Peyer's patch (tissue), 4 donors: ENCODE results near the gene RAPGEF2. TPM values are rescaled to one million over a fixed set of nuclear protein-coding genes. Genes with fewer than 3 reads are reported as not detected.

Source experiments
- DNase-seq, 3 donors: peaks; one replicate each; pipeline ENCODE4 v3.0.0-alpha.2; 2017 to 2019
- H3K27ac ChIP-seq, 4 donors: fragments of 200-600 bp; sonication (generic); one replicate each; pipeline ENCODE4 v1.5.1; 2016 to 2019
- H3K27me3 ChIP-seq, 2 donors: fragments of 200-600 bp; sonication (generic); one replicate each; pipeline ENCODE4 v1.5.1; 2019
- H3K36me3 ChIP-seq, 3 donors: fragments of 200-600 bp; sonication (generic); one replicate each; pipeline ENCODE4 v1.5.1; 2016 to 2019
- H3K4me1 ChIP-seq, 4 donors: fragments of 200-600 bp; sonication (generic); one replicate each; pipeline ENCODE4 v1.5.1; 2016 to 2019
- H3K4me3 ChIP-seq, 4 donors: fragments of 200-600 bp; sonication (generic); 1 replicate in 3 of 4; 2 replicates in 1 of 4; pipeline ENCODE4 v1.5.1; 2016 to 2019; ENCODE audit warnings: mild to moderate bottlenecking in 1 of 4
- H3K9me3 ChIP-seq, 4 donors: fragments of 200-600 bp; sonication (generic); one replicate each; pipeline ENCODE4 v1.5.1; 2016 to 2019; ENCODE audit warnings: mild to moderate bottlenecking in 1 of 4
- CTCF ChIP-seq, 6 experiments: fragments of 450-650 bp in 4 of 6; fragments of 200-600 bp in 2 of 6; sonication (generic) in 1 of 6; IDR thresholded peaks; one replicate each; pipeline ENCODE4 v1.5.1; 2017 to 2019; ENCODE audit warnings: antibody characterized with exemption in 6 of 6, mild to moderate bottlenecking in 3 of 6, moderate library complexity in 1 of 6
- POLR2A ChIP-seq, 2 donors: fragments of 450-650 bp; IDR thresholded peaks; one replicate each; pipeline ENCODE4 v1.5.1; 2017; ENCODE audit warnings: antibody characterized with exemption in 2 of 2, mild to moderate bottlenecking in 2 of 2, moderate library complexity in 2 of 2
- total RNA-seq, 4 donors: library from RNA; depleted of rRNA; stranded (reverse); fragments of >200 nt; gene quantifications; one replicate each; pipeline ENCODE4 v1.1.0, GENCODE V29; 2016

The RAPGEF2 gene
- total RNA-seq, 4 donors from 2014 or later = 30.1 to 81.7 (median 41.4) TPM

- Histone ChIP-seq H3K4me3 (no peak overlapping the region), H3K27ac (no peak overlapping the region), H3K4me1 (peaks cover 0 to 5% (median 0%) of the 10 kb centered on the region in 4 donors), H3K36me3 (no peaks in the 10 kb centered on the region), H3K27me3 (no peaks in the 10 kb centered on the region), H3K9me3 (no peaks in the 10 kb centered on the region)
- TF ChIP-seq POLR2A (IDR thresholded peaks at IDR 0.05) (no peak), CTCF (IDR thresholded peaks at IDR 0.05) (no peak)
- no peak for DNase-seq
Measured at GRCh38 chr4:159297091-159297490, 194.2 kb downstream of the RAPGEF2 start.

- Histone ChIP-seq H3K9me3 (no peaks in the 10 kb centered on the region), H3K4me3 (no peak overlapping the region), H3K27me3 (no peaks in the 10 kb centered on the region), H3K27ac (no peak overlapping the region), H3K36me3 (no peaks in the 10 kb centered on the region), H3K4me1 (peaks cover 0 to 5% (median 0%) of the 10 kb centered on the region in 4 donors)
- no peak for DNase-seq
- no peak for TF ChIP-seq POLR2A (IDR thresholded peaks at IDR 0.05)
- TF ChIP-seq CTCF (IDR thresholded peaks at IDR 0.05) = no peak
Measured at GRCh38 chr4:159298502-159298901, 195.6 kb downstream of the RAPGEF2 start.

GRCh38 chr4:159303435-159303834, 200.6 kb downstream of the RAPGEF2 start:
- Histone ChIP-seq H3K36me3 (peaks cover 0 to 7% (median 0%) of the 10 kb centered on the region in 3 donors), H3K9me3 (no peaks in the 10 kb centered on the region), H3K27ac (no peak overlapping the region), H3K27me3 (no peaks in the 10 kb centered on the region), H3K4me3 (no peak overlapping the region), H3K4me1 (peaks cover 0 to 3% (median 0%) of the 10 kb centered on the region in 4 donors)
- no peak for TF ChIP-seq POLR2A (IDR thresholded peaks at IDR 0.05)
- no peak for TF ChIP-seq CTCF (IDR thresholded peaks at IDR 0.05)
- DNase-seq = no peak

GRCh38 chr4:159305129-159305528, 202.2 kb downstream of the RAPGEF2 start:
- H3K27ac ChIP-seq = no peak overlapping the region

GRCh38 chr4:159307929-159308328, 205.1 kb downstream of the RAPGEF2 start:
- no peaks in the 10 kb centered on the region for H3K4me1 ChIP-seq
- no peak overlapping the region for H3K4me3 ChIP-seq
- TF ChIP-seq POLR2A (IDR thresholded peaks at IDR 0.05) = no peak
- TF ChIP-seq CTCF (IDR thresholded peaks at IDR 0.05) = no peak
- no peaks in the 10 kb centered on the region for H3K9me3 ChIP-seq
- no peak for DNase-seq
- no peaks in the 10 kb centered on the region for H3K27me3 ChIP-seq
- H3K27ac ChIP-seq = no peak overlapping the region
- H3K36me3 ChIP-seq = peaks cover 0 to 7% (median 0%) of the 10 kb centered on the region in 3 donors

More at GRCh38 chr4:159305129-159305528, 202.2 kb downstream of the RAPGEF2 start:
- H3K36me3 ChIP-seq = peaks cover 0 to 7% (median 0%) of the 10 kb centered on the region in 3 donors
- TF ChIP-seq CTCF (IDR thresholded peaks at IDR 0.05) (no peak), POLR2A (IDR thresholded peaks at IDR 0.05) (no peak)
- no peaks in the 10 kb centered on the region for H3K27me3 ChIP-seq
- DNase-seq = no peak
- no peak overlapping the region for H3K4me3 ChIP-seq
- no peaks in the 10 kb centered on the region for H3K9me3 ChIP-seq
- H3K4me1 ChIP-seq = no peaks in the 10 kb centered on the region
